ENCODE measurements around the gene NFAM1.

DNA sequence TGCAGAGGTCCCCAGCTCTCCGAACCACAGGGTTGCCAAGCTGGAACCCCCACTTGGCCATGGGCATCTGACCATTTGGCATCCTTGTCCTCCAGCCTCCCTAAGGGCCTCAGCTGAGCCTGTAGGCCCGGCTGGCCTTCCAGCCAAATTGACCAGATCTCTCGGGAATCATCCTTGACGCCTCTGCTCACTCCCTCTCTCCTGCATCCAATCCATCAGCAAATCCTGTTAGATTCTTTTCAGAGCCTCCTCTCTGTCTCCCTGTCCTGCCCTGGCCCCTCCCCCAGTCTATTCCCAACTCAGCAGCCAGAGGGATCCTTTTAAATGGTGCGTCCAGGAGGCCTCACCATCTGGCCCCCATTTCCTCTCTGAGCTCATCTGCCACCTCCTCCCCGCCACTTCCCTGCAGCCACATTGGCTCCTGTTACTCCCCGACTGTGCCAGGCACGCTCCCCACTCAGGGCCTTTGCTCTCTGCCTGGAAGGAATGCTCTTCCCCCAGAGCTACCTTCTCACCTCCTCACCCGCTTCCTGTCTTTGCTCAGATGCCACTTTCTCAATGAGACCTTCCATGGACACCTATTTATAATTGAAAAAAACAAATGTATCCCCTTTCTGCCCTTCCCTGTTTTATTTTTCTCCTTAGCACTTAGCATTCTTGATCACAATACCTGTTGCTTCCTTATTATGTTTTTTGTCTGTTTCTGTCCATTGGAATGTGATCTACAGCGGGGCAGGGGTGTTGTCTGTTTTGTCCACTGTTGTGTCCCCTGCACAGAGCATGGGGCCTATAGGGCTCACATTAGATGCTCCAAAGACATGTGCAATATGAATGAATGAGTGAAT lies 78.1 kb downstream of the NFAM1 start:
- TF ChIP-seq EZH2 (IDR thresholded peaks at IDR 0.05; ENCODE audit: insufficient read depth, poor library complexity, severe bottlenecking), result no peak
- no peak for TF ChIP-seq EZH2phosphoT487 (IDR thresholded peaks at IDR 0.05; ENCODE audit: insufficient read depth, low read depth)
